ENCODE results near the gene ARMC6.
"Not testable (repeated sequence)": the region's sequence is repeated elsewhere in the genome, so short reads cannot be mapped to it uniquely, and the experiment has no call there.

Gene ARMC6

GRCh38 chr19:18999016-18999758 is 34.2 kb upstream of the ARMC6 start:
- no peak for TF ChIP-seq ZNF274 (IDR thresholded peaks at IDR 0.05; ENCODE audit: low read depth, low read length)

GRCh38 chr19:18999896-19000620 is 33.3 kb upstream of the ARMC6 start:
- H3K4me3 ChIP-seq (ENCODE audit: low read length), result no peak overlapping the region
- no peak for TF ChIP-seq ZNF274 (IDR thresholded peaks at IDR 0.05; ENCODE audit: low read depth, low read length)

More at GRCh38 chr19:18999016-18999758, 34.2 kb upstream of the ARMC6 start:
- no peak overlapping the region for H3K4me3 ChIP-seq (ENCODE audit: low read length)

DNA sequence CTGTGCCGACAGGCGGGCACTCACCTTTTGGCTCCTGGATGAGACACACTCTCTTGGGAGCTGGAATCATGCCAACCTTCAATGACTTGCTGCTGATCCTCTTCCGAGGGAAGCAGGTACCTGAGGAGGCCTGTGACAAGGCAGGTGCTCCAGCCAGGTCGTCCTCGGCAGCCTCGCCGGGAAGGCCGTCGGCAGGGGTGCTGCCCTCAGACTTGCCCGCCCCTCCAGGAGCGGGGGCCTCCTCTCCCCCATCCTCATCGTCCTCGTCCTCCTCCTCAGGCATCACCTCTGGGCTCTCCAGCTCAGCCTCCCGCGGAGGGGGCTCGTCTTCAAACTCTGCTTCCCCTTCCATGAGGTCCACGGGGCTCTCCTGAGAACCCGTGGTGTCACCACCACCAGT is 29.3 kb upstream of the ARMC6 start:
- no peak for TF ChIP-seq ZNF274 (IDR thresholded peaks at IDR 0.05; ENCODE audit: low read depth, low read length)

GRCh38 chr19:19006213-19006612 is 27.2 kb upstream of the ARMC6 start:
- no peak for TF ChIP-seq ZNF274 (IDR thresholded peaks at IDR 0.05; ENCODE audit: low read depth, low read length)
- H3K4me3 ChIP-seq (ENCODE audit: low read length), result no peak overlapping the region

More for the DNA sequence above, 29.3 kb upstream of the ARMC6 start:
- no peak overlapping the region for H3K4me3 ChIP-seq (ENCODE audit: low read length)

DNA sequence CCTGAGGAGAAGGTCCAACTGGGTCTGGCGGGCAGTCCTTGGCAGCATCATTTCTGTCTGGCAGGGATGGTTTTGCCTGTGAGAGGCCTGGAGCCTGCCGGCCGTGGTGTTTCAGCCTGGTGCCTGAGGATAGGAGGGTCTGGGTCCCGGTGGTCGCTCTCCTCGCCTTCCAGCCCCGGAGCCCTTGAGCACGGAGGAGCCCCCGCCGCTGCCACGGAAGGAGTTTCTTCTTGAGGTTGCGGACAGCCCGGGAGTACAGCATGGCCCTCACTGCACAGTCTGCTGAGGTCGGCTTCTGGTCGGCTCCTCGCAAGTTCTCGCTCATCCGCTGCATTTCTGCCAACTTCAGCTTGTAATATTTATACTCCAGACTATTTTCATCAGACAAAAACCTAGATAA is 23.5 kb upstream of the ARMC6 start:
- TF ChIP-seq ZNF274 (IDR thresholded peaks at IDR 0.05; ENCODE audit: low read depth, low read length), result no peak
- no peak overlapping the region for H3K4me3 ChIP-seq (ENCODE audit: low read length)

- TF ChIP-seq ZNF274 (IDR thresholded peaks at IDR 0.05; ENCODE audit: low read depth, low read length), result no peak
- no peak overlapping the region for H3K4me3 ChIP-seq (ENCODE audit: low read length)
Measured at GRCh38 chr19:19010551-19010950, 22.9 kb upstream of the ARMC6 start.

DNA sequence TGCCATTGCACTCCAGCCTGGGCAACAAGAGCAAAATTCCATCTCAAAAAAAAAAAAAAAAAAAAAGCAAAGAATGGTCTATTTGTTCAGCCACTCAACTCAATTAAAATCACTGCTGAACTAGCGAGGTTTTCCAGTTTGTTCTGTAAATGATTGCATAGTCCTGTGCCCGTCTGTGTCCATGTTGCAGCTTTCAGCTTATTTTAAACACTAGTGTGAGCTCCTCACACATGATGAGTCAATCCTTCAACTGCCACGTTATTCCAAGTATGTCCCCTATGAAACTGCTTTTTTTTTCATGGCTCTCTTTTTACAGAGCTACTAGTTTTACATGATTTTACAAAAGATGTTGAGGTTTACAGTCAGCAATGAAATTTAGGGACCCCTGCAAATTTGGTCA is 12.3 kb upstream of the ARMC6 start:
- H3K4me3 ChIP-seq (ENCODE audit: low read length), result no peak overlapping the region
- TF ChIP-seq ZNF274 (IDR thresholded peaks at IDR 0.05; ENCODE audit: low read depth, low read length), result no peak

DNA sequence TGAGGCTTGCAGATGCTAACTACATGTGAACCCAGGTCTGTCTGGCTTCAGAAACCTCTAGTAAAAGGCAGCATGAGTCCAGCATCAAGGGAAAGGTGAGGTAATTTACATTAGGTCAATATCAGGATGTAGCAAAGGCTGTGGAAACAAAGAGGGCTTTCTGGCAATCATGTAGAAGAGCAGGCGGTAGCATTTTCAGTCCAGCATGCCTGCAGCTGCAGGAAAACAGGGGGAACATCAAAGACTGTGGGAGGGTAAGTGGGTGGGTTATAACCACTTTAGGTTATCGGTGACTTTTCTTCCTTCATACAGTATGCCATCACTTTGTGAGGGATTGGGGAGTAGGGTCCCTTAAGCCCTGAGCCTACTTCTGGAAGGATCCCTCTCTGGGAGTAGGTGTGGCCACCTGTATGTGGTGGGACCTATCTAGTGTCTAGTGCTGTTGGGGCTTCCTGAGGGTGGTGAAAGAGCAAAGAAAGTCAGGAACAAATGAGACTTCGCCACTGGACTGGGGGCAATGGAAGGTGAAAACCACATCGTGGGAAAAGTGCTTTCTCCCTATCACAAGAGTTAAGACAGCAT is 10.9 kb upstream of the ARMC6 start:
- no peak for TF ChIP-seq ZNF274 (IDR thresholded peaks at IDR 0.05; ENCODE audit: low read depth, low read length)
- H3K4me3 ChIP-seq (ENCODE audit: low read length), result no peak overlapping the region

DNA sequence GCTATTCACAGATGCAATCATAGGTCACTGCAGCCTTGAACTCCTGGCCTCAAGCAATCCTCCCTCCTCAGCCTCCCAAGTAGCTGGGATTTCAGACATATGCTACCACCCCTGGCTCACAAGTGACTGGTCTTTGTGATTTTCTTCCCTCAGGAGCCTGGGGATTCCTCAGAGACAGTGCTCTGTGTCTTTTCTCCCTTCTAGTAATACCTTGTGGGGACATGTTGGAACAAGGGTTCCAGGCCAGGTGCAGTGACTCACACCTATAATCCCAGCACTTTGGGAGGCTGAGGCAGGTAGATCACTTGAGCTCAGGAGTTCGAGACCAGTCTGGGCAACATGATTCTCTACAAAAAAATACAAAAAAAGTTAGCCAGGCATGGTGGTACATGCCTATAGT is 10.0 kb upstream of the ARMC6 start:
- not testable (repeated sequence) for H3K4me3 ChIP-seq (ENCODE audit: low read length)

- no peak for TF ChIP-seq ZNF274 (IDR thresholded peaks at IDR 0.05; ENCODE audit: low read depth, low read length)
- no peak overlapping the region for H3K4me3 ChIP-seq (ENCODE audit: low read length)
Measured at GRCh38 chr19:19025861-19026260, 7.5 kb upstream of the ARMC6 start.

- no peak overlapping the region for H3K4me3 ChIP-seq (ENCODE audit: low read length)
- no peak for TF ChIP-seq ZNF274 (IDR thresholded peaks at IDR 0.05; ENCODE audit: low read depth, low read length)
Measured at GRCh38 chr19:19026299-19026971, 7.0 kb upstream of the ARMC6 start.

GRCh38 chr19:19027228-19027627 is 6.2 kb upstream of the ARMC6 start:
- no peak for TF ChIP-seq ZNF274 (IDR thresholded peaks at IDR 0.05; ENCODE audit: low read depth, low read length)
- H3K4me3 ChIP-seq (ENCODE audit: low read length), result no peak overlapping the region

- TF ChIP-seq ZNF274 (IDR thresholded peaks at IDR 0.05; ENCODE audit: low read depth, low read length), result no peak
Measured at GRCh38 chr19:19028526-19028925, 4.9 kb upstream of the ARMC6 start.

GRCh38 chr19:19031891-19032290 is 1.5 kb upstream of the ARMC6 start:
- peak overlapping the region; percentile 93; the same call in 1 of the 2 replicates for H3K4me3 ChIP-seq (ENCODE audit: low read length)
- TF ChIP-seq ZNF274 (IDR thresholded peaks at IDR 0.05; ENCODE audit: low read depth, low read length), result no peak

More at GRCh38 chr19:19028526-19028925, 4.9 kb upstream of the ARMC6 start:
- no peak overlapping the region for H3K4me3 ChIP-seq (ENCODE audit: low read length)
